T1000 (cell line): ENCODE results near the gene WRAP53.

ENCODE experiments used
- DNase-seq: peaks from one replicate; lab custom pipeline; 2025; ENCODE audit warnings: mixed read lengths; lab: John Stamatoyannopoulos, UW

WRAP53 gene

GRCh38 chr17:7745748-7746470 lies 57.6 kb downstream of the WRAP53 start:
- DNase-seq: peak; percentile 77

GRCh38 chr17:7747635-7748071 lies 59.4 kb downstream of the WRAP53 start:
- no peak for DNase-seq

- DNase-seq: no peak
Measured at GRCh38 chr17:7748076-7748775, 59.9 kb downstream of the WRAP53 start.

- no peak for DNase-seq
Measured at GRCh38 chr17:7750321-7750821, 62.1 kb downstream of the WRAP53 start.
